Measurements from ENCODE around the gene AQP9.
"Not testable (repeated sequence)": the region's sequence is repeated elsewhere in the genome, so short reads cannot be mapped to it uniquely, and the experiment has no call there.

Gene AQP9

DNA sequence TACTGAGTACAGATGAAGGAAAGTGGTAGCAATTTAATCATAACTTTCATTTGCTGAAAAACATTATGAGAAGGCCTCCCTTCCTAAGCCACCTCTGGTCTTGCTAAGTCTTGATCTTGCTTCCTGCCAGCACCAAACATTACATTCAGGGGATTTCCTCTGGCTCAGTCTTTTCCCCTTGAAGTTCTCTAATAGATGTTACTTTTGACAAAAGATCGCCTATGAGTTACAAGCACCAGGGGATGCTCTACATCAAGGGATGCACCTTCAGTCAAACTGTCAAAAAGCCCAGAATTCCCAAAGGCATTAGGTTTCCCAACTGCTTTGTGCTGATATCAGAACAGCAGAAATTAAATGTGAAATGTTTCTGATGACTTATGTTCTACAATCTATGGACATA lies 47.3 kb downstream of the AQP9 start:
- Histone ChIP-seq H3K27me3 (ENCODE audit: insufficient read depth, low read length) (no peaks in the 10 kb centered on the region), H3K9me2 (ENCODE audit: low read depth, low read length) (no peaks in the 10 kb centered on the region), H3K9me3 (ENCODE audit: low read length) (no peaks in the 10 kb centered on the region), H4K20me1 (ENCODE audit: insufficient read depth, low read length) (no peaks in the 10 kb centered on the region), H3K9ac (ENCODE audit: low read length) (no peak overlapping the region), H3K36me3 (ENCODE audit: insufficient read depth, low read length) (no peaks in the 10 kb centered on the region), H3K4me3 (ENCODE audit: low read depth, low read length, poor library complexity, severe bottlenecking) (no peak overlapping the region), H3K79me2 (ENCODE audit: insufficient read depth, low read length) (no peaks in the 10 kb centered on the region), H3K27ac (ENCODE audit: low read depth, low read length, poor library complexity, severe bottlenecking) (no peak overlapping the region), H2AFZ (ENCODE audit: low read length) (no peak overlapping the region), H3K4me2 (ENCODE audit: low read length) (no peak overlapping the region), H3K4me1 (ENCODE audit: insufficient read depth, low read length, severe bottlenecking) (no peaks in the 10 kb centered on the region), H3F3A (ENCODE audit: insufficient read depth, low read length) (no peaks in the 10 kb centered on the region)
- TF ChIP-seq, protein P1, sequence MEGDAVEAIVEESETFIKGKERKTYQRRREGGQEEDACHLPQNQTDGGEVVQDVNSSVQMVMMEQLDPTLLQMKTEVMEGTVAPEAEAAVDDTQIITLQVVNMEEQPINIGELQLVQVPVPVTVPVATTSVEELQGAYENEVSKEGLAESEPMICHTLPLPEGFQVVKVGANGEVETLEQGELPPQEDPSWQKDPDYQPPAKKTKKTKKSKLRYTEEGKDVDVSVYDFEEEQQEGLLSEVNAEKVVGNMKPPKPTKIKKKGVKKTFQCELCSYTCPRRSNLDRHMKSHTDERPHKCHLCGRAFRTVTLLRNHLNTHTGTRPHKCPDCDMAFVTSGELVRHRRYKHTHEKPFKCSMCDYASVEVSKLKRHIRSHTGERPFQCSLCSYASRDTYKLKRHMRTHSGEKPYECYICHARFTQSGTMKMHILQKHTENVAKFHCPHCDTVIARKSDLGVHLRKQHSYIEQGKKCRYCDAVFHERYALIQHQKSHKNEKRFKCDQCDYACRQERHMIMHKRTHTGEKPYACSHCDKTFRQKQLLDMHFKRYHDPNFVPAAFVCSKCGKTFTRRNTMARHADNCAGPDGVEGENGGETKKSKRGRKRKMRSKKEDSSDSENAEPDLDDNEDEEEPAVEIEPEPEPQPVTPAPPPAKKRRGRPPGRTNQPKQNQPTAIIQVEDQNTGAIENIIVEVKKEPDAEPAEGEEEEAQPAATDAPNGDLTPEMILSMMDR (IDR thresholded peaks at IDR 0.05; ENCODE audit: low read length) = no peak
- no peak for TF ChIP-seq EZH2 (IDR thresholded peaks at IDR 0.05; ENCODE audit: borderline replicate concordance, low read length)

DNA sequence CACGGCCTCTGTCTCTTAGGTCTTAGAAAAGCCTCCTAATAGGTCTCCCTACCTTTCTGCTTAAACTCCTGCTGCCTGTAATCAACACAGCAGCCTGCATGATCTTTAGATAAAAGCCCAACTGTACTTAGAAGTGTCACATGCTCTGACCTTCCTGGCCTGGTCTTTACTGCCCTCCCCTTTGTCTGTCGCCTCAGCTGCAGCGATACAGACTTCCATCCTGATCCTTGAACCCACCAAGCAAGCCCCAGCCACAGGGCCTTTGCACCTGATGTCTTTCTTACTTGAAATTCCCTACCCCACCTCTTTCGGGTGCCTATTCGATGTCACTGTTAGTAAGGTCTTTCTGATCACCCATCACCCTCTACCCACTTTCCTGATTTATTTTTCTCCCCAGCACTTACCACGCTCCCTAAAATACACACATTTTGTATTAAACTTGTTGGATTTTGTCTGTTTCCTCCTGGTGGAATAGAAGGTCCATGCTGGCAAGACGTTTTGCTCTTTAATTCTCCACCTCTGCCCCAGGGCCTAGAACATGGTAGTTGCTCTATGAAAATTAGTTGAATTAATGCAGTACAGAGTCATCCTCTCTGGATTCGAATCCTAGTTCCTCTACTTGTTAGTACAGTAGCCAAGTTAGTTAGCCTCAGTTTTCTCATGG lies 51.1 kb downstream of the AQP9 start:
- no peak overlapping the region for H3K4me3 ChIP-seq (ENCODE audit: low read depth, low read length, poor library complexity, severe bottlenecking)
- H3K36me3 ChIP-seq (ENCODE audit: insufficient read depth, low read length) = no peaks in the 10 kb centered on the region
- no peaks in the 10 kb centered on the region for H3K27me3 ChIP-seq (ENCODE audit: insufficient read depth, low read length)
- no peaks in the 10 kb centered on the region for H3K9me2 ChIP-seq (ENCODE audit: low read depth, low read length)
- H3F3A ChIP-seq (ENCODE audit: insufficient read depth, low read length) = no peaks in the 10 kb centered on the region
- H2AFZ ChIP-seq (ENCODE audit: low read length) = no peak overlapping the region
- TF ChIP-seq, protein P1 (IDR thresholded peaks at IDR 0.05; ENCODE audit: low read length) = no peak
- no peak for TF ChIP-seq EZH2 (IDR thresholded peaks at IDR 0.05; ENCODE audit: borderline replicate concordance, low read length)
- no peaks in the 10 kb centered on the region for H3K79me2 ChIP-seq (ENCODE audit: insufficient read depth, low read length)
- no peak overlapping the region for H3K4me2 ChIP-seq (ENCODE audit: low read length)
- H3K27ac ChIP-seq (ENCODE audit: low read depth, low read length, poor library complexity, severe bottlenecking) = no peak overlapping the region
- H4K20me1 ChIP-seq (ENCODE audit: insufficient read depth, low read length) = no peaks in the 10 kb centered on the region
- H3K4me1 ChIP-seq (ENCODE audit: insufficient read depth, low read length, severe bottlenecking) = no peaks in the 10 kb centered on the region
- H3K9me3 ChIP-seq (ENCODE audit: low read length) = no peaks in the 10 kb centered on the region
- H3K9ac ChIP-seq (ENCODE audit: low read length) = no peak overlapping the region

DNA sequence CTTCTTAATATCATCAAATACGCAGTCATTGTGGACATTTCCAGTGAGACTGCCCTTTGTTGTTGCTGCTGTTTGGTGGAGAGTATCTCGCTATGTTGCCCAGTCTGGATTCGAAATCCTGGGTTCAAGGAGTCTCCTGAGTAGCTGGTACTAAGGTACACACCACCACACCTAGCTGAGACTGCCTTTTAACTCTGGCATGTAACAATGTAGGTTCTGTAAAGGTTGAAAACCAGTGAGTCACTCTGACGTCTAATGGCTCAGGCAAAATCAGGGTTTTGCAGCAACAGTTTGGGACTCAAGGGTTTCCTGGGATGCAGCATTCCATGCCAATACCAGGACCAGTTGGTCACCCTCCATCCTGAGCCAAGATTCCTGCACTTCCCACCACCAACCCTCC lies 52.2 kb downstream of the AQP9 start:
- Histone ChIP-seq H2AFZ (ENCODE audit: low read length) (no peak overlapping the region), H3K9me2 (ENCODE audit: low read depth, low read length) (no peaks in the 10 kb centered on the region), H3K36me3 (ENCODE audit: insufficient read depth, low read length) (no peaks in the 10 kb centered on the region), H3K9ac (ENCODE audit: low read length) (no peak overlapping the region), H3K4me2 (ENCODE audit: low read length) (no peak overlapping the region), H3K4me1 (ENCODE audit: insufficient read depth, low read length, severe bottlenecking) (no peaks in the 10 kb centered on the region), H3K27me3 (ENCODE audit: insufficient read depth, low read length) (no peaks in the 10 kb centered on the region), H4K20me1 (ENCODE audit: insufficient read depth, low read length) (no peaks in the 10 kb centered on the region), H3K9me3 (ENCODE audit: low read length) (no peaks in the 10 kb centered on the region), H3K27ac (ENCODE audit: low read depth, low read length, poor library complexity, severe bottlenecking) (no peak overlapping the region), H3K4me3 (ENCODE audit: low read depth, low read length, poor library complexity, severe bottlenecking) (no peak overlapping the region), H3K79me2 (ENCODE audit: insufficient read depth, low read length) (no peaks in the 10 kb centered on the region), H3F3A (ENCODE audit: insufficient read depth, low read length) (no peaks in the 10 kb centered on the region)
- TF ChIP-seq EZH2 (IDR thresholded peaks at IDR 0.05; ENCODE audit: borderline replicate concordance, low read length) = no peak
- TF ChIP-seq, protein P1 (IDR thresholded peaks at IDR 0.05; ENCODE audit: low read length) = no peak

DNA sequence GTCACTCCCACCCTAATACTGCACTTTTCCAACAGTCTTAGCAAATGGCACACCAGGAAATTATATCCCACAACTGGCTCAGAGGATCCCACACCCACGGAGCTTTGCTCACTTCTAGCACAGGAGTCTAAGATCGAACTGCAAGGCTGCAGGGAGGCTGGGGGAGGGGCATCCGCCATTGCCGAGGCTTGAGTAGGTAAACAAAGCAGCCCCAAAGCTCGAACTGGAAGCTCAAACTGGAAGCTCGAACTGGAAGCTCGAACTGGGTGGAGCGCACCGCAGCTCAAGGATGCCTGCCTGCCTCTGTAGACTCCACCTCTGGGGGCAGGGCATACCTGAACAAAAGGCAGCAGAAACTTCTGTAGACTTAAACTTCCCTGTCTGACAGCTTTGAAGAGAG lies 55.5 kb downstream of the AQP9 start:
- not testable (repeated sequence) for H3K4me2 ChIP-seq (ENCODE audit: low read length); H3K4me1 ChIP-seq (ENCODE audit: insufficient read depth, low read length, severe bottlenecking); H3K36me3 ChIP-seq (ENCODE audit: insufficient read depth, low read length); H3K9me3 ChIP-seq (ENCODE audit: low read length); H3F3A ChIP-seq (ENCODE audit: insufficient read depth, low read length); H3K4me3 ChIP-seq (ENCODE audit: low read depth, low read length, poor library complexity, severe bottlenecking); H4K20me1 ChIP-seq (ENCODE audit: insufficient read depth, low read length); H3K27ac ChIP-seq (ENCODE audit: low read depth, low read length, poor library complexity, severe bottlenecking); H2AFZ ChIP-seq (ENCODE audit: low read length); H3K27me3 ChIP-seq (ENCODE audit: insufficient read depth, low read length); H3K9ac ChIP-seq (ENCODE audit: low read length); H3K79me2 ChIP-seq (ENCODE audit: insufficient read depth, low read length); H3K9me2 ChIP-seq (ENCODE audit: low read depth, low read length)

Measured in OCI-LY1 (cell line).